Prostate gland (tissue), 2 donors: ENCODE data around the gene SPATA45. TPM values are rescaled to one million over a fixed set of nuclear protein-coding genes. Genes with fewer than 3 reads are reported as not detected.
"Not testable (repeated sequence)": the region's sequence is repeated elsewhere in the genome, so short reads cannot be mapped to it uniquely, and the experiment has no call there.

Experiments
- DNase-seq: peaks from one replicate; pipeline ENCODE4 v3.0.0-alpha.2; 2019; ENCODE audit warnings: low spot score
- H3K27ac ChIP-seq, 2 donors: fragments of 200-600 bp; sonication (generic); 2 replicates each; pipeline ENCODE4 v1.5.1; 2017 to 2019
- H3K27me3 ChIP-seq: fragments of 200-600 bp; sonication (generic); replicated peaks from 2 replicates; pipeline ENCODE4 v1.5.1; 2019; ENCODE audit not compliant: insufficient read depth
- H3K36me3 ChIP-seq, 2 donors: fragments of 200-600 bp; sonication (generic); 1 replicate in 1 of 2; 2 replicates in 1 of 2; pipeline versions ENCODE4 v1.5.1 to v1.8.1; 2017 to 2019
- H3K4me1 ChIP-seq: fragments of 200-600 bp; sonication (generic); replicated peaks from 2 replicates; pipeline ENCODE4 v1.5.1; 2019
- H3K4me3 ChIP-seq, 2 donors: fragments of 200-600 bp; sonication (generic); 2 replicates each; pipeline ENCODE4 v1.5.1; 2017 to 2019
- H3K9me3 ChIP-seq: fragments of 200-600 bp; sonication (generic); 2 replicates; pipeline ENCODE4 v1.5.1; 2017
- CTCF ChIP-seq, 4 experiments: fragments of 200-600 bp in 2 of 4; fragments of 450-650 bp in 2 of 4; sonication (generic) in 2 of 4; IDR thresholded peaks; 1 replicate in 3 of 4; 2 replicates in 1 of 4; pipeline ENCODE4 v1.5.1; 2016 to 2019; ENCODE audit warnings: antibody characterized with exemption in 4 of 4, mild to moderate bottlenecking in 2 of 4, moderate library complexity in 2 of 4
- POLR2A ChIP-seq: fragments of 450-650 bp; IDR thresholded peaks from one replicate; pipeline ENCODE4 v1.6.1; 2016; ENCODE audit warnings: antibody characterized with exemption, mild to moderate bottlenecking
- POLR2AphosphoS5 ChIP-seq: sonication (generic); formaldehyde crosslinking; IDR thresholded peaks from one replicate; pipeline ENCODE4 v1.6.1; 2017; ENCODE audit warnings: antibody characterized with exemption
- WGBS: methylation state at CpG from one replicate; pipeline ENCODE4 v1.1.5; 2018; 5-methylcytosine and 5-hydroxymethylcytosine counted together
- intact Hi-C: fragments of 100-400 bp; cut with DNase I; formaldehyde crosslinking; loops from one replicate; pipeline ENCODE4 v1.14.2; 2022
- total RNA-seq, 2 donors: library from RNA; depleted of rRNA; stranded (reverse); fragments of >200 nt; gene quantifications; one replicate each; pipeline ENCODE4 v1.1.0, GENCODE V29; 2016

The SPATA45 gene
- total RNA-seq, 2 donors from 2014 or later = not detected

- no peak overlapping the region for H3K4me3 ChIP-seq
- TF ChIP-seq CTCF (IDR thresholded peaks at IDR 0.05) (no peak), POLR2AphosphoS5 (no peak), POLR2A (no peak)
- intact Hi-C loops = no loop called here
- no peaks in the 10 kb centered on the region for H3K36me3 ChIP-seq
- no peaks in the 10 kb centered on the region for H3K4me1 ChIP-seq
- H3K9me3 ChIP-seq = no peaks in the 10 kb centered on the region
- WGBS = 88% methylated on average over 5 of the region's 5 CpGs
- no peaks in the 10 kb centered on the region for H3K27me3 ChIP-seq
- no peak overlapping the region for H3K27ac ChIP-seq
- DNase-seq = no peak
Measured at GRCh38 chr1:212852105-212852688, 4.7 kb upstream of the SPATA45 start.

DNA sequence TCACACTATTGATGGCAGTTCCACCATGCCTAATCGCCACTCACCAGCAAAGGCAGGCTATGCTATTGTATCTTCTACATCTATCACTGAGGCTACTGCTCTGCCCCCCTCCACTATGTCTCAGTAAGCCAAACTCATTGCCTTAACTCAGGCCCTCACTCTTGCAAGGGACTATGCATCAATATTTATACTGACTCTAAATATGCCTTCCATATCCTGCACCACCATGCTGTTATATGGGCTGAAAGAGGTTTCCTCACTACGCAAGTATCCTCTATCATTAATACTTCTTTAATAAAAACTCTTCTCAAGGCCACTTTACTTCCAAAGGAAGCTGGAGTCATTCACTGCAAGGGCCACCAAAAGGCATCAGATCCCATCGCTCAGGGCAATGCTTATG is 2.9 kb downstream of the SPATA45 start:
- 94% methylated on average over 3 of the region's 3 CpGs for WGBS
- H3K4me3 ChIP-seq, intact Hi-C loops, H3K27me3 ChIP-seq, H3K36me3 ChIP-seq, H3K9me3 ChIP-seq, H3K4me1 ChIP-seq, H3K27ac ChIP-seq, DNase-seq: not testable (repeated sequence)

DNA sequence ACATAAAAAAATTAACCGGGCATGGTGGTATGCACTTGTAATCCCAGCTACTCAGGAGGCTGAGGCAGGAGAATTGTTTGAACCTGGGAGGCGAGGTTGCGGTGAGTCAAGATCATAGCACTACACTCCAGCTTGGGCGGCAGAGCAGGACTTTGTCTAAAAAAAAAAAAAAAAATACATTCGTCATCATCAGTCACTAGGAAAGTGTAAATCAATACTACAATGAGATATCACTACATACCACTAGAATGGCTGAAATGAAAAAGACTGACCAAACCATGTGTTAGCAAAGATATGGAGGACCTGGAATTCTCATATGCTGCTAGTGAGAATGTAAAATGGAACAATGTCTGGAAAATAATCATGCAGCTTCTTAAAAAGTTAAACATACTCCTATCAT is 9.3 kb downstream of the SPATA45 start:
- no peaks in the 10 kb centered on the region for H3K27me3 ChIP-seq
- no peak for TF ChIP-seq POLR2AphosphoS5
- no peak for TF ChIP-seq POLR2A
- TF ChIP-seq CTCF (IDR thresholded peaks at IDR 0.05) = no peak
- H3K27ac ChIP-seq = no peak overlapping the region
- 95% methylated on average over 5 of the region's 5 CpGs for WGBS
- no peaks in the 10 kb centered on the region for H3K36me3 ChIP-seq
- no peaks in the 10 kb centered on the region for H3K4me1 ChIP-seq
- intact Hi-C loops = no loop called here
- H3K4me3 ChIP-seq = no peak overlapping the region
- DNase-seq = no peak
- H3K9me3 ChIP-seq = no peaks in the 10 kb centered on the region

DNA sequence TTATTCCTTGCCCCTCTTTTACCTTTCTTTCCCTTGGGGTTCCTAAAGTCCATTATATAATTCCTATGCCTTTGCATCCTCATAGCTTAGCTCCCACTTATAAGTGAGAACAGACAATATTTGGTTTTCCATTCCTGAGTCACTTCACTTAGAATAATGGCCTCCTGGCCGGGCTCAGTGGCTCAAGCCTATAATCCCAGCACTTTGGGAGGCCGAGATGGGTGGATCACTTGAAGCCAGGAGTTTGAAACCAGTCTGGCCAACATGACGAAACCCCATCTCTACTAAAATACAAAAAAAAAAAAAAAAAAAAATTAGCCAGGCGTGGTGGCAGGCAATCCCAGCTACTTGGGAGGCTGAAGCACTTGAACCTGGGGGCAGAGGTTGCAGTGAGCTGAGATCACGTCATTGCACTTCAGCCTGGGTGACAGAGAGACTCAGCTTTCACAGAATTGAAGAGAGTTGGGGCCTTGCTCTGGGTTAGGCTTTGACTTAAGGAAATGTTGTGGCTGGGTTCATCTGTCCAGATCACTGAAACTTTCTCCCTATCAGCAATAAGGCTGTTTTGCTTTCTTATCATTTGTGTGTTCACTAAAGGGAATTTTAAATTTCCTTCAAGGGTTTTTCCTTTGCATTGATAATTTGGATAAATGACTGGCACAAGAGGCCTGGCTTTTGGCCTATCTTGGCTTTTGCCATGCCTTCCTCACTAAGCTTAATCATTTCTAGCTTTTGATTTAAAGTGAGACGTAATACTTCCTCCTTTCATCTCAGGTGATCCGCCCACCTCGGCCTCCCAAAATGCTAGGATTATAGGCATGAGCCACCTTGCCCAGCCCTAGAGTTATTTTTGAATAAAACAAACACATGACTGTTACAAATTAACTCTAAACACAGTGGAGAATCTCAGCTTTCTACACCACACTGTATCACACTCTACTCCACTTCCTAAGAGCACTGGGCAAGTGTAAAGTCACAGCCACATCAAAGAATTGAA is 13.9 kb downstream of the SPATA45 start:
- WGBS = 83% methylated on average over 8 of the region's 8 CpGs
- H3K36me3 ChIP-seq, intact Hi-C loops, H3K9me3 ChIP-seq, H3K27me3 ChIP-seq, H3K27ac ChIP-seq, H3K4me3 ChIP-seq, H3K4me1 ChIP-seq, DNase-seq: not testable (repeated sequence)

GRCh38 chr1:212828395-212828794 is 19.1 kb downstream of the SPATA45 start:
- Histone ChIP-seq H3K4me1 (no peaks in the 10 kb centered on the region), H3K27ac (no peak overlapping the region), H3K4me3 (no peak overlapping the region), H3K27me3 (no peaks in the 10 kb centered on the region), H3K36me3 (no peaks in the 10 kb centered on the region), H3K9me3 (no peaks in the 10 kb centered on the region)
- no peak for TF ChIP-seq CTCF (IDR thresholded peaks at IDR 0.05)
- no peak for TF ChIP-seq POLR2AphosphoS5
- TF ChIP-seq POLR2A = no peak
- 82% methylated on average over 2 of the region's 2 CpGs for WGBS
- intact Hi-C loops = no loop called here
- DNase-seq = no peak
